Measurements from ENCODE around the gene SIGLEC1.

The SIGLEC1 gene

GRCh38 chr20:3744806-3745685, 32.6 kb upstream of the SIGLEC1 start:
- no peak for DNase-seq (ENCODE audit: low read depth, low spot score)

DNA sequence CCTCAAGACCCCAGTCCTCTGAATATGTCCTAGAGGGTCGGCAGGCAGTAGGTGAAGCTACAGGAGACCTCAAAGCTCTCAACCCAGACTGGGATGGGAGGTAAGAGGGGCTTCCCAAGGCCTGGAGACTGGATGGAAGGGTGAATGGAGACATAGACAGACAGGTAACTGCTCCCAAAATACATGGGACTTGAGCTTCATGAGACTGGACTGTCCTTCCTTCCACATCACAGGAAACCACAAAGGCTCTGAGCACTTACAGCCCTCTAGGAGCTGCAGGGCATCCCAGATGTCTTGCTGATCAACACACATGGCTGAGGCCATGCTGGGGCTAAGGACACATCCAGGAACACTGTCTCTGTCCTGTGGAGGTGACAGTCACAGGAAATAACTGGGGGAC, 31.6 kb upstream of the SIGLEC1 start:
- no peak for DNase-seq (ENCODE audit: low read depth, low spot score)

GRCh38 chr20:3743251-3743650, 30.9 kb upstream of the SIGLEC1 start:
- no peak for DNase-seq (ENCODE audit: low read depth, low spot score)

GRCh38 chr20:3741836-3742458, 29.5 kb upstream of the SIGLEC1 start:
- DNase-seq (ENCODE audit: low read depth, low spot score), result no peak

- no peak for DNase-seq (ENCODE audit: low read depth, low spot score)
Measured at GRCh38 chr20:3740615-3741301, 28.4 kb upstream of the SIGLEC1 start.

GRCh38 chr20:3739926-3740451, 27.6 kb upstream of the SIGLEC1 start:
- no peak for DNase-seq (ENCODE audit: low read depth, low spot score)

- DNase-seq (ENCODE audit: low read depth, low spot score), result no peak
Measured at GRCh38 chr20:3739054-3739925, 26.9 kb upstream of the SIGLEC1 start.

DNA sequence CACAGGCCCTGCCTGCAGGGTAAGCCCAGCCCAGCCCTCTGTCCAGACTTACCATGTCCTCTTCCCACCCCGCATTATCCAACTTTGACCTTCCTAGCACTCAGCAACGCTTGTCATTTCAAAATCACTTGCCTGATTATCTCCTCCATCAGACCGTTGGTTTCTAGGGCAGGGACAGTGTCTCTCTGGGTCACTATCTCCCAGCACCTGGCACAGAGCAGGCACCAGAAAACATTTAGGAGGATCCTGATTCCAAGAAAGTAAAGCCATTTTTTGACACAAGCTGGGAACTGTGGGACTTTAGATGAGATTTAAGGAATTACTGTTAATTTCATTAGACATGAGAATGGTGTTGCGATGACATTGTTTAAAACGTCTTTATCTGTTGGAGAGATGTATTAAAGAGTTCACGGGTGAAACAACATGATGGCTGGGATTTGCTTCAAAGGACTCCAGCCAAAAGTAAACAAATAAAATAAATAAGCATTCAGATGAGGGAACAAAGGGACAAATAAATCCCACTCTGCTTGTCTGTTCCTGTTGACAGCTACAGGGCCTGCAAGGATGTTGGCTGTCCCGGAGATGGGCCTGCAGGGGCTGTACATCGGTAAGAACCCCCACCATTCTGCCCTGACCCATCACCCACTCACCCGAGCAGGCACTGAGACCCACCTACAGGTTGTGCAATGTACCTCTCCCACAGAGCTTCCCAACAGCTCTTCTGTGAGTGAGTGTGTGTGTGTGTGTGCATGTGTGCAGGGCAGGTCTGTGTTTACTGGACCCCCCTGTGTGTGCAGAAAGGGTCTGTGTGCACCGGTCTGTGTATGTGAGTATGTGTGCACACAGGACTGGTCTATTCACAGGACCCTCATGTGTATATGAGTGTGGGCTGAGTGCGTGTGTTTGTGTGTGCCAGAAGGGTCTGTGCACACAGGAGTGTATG, 26.0 kb upstream of the SIGLEC1 start:
- no peak for DNase-seq (ENCODE audit: low read depth, low spot score)

DNA sequence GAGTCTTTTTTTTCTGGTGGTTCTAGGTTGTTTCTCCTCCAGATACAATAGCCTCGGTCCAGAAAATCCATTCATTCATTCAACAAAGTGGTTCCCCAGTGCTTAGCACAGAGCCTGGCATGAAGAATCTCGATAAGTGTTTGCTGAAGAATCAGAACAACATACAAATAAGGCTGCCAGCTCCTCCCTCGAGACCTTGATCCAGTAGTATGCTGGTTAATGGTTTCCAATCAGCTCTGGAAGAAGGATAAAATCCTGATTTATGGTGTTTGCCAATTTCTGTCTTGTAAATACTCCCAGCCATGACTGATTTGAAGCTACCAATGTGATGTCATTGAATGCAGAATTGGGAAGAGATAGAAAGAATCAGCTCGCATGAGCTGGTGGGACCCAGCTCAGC, 23.4 kb upstream of the SIGLEC1 start:
- no peak for DNase-seq (ENCODE audit: low read depth, low spot score)

- DNase-seq (ENCODE audit: low read depth, low spot score), result no peak
Measured at GRCh38 chr20:3734111-3734843, 21.9 kb upstream of the SIGLEC1 start.

- DNase-seq (ENCODE audit: low read depth, low spot score), result no peak
Measured at GRCh38 chr20:3733119-3733995, 21.0 kb upstream of the SIGLEC1 start.

DNA sequence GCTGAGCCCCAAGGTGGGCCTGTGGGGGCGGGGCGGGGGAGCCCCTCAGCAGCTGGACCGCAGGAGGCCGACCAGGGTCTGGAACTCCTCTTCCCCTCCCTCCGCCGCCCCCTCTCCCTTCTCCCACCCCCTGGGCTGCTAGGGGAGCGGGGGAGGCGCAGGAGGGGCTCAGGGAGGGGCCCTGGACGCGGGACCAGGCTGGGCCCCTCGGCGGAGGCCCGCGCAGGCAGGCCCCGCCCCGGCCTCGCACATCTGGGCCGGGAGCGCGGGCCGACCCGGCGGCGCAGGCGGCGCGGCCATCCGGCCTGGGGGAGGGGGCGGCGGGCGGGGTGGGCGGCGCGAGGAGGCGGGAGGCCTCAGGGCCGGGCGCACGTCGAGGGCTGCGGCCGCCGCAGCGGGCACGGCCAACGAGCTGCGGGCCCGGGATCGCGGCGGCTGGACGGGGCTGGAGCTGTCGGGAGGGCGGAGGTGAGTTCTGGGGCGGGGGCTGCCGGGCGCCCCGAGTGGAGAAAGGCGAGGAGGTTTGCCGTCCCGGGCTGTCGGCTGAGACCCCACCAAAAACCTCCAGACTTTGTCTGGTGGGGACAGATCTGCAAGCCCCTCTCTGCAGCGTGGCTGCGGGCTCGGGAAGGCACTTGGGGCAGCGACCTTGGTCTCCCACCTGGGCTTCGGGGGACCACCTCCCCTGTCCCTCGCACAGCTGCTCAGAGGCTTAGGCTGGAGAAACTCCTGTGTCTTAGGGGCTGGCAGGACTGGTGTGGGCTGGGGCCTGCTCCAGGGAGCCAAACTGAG, 20.1 kb upstream of the SIGLEC1 start, which contains the start of gene HSPA12B:
HSPA12B (plus strand) TSS at position 359 of the 792 bp plus-strand sequence. CDS start 5,990 bp downstream, outside the sequence.
- no peak for DNase-seq (ENCODE audit: low read depth, low spot score)

GRCh38 chr20:3731944-3732326, 19.5 kb upstream of the SIGLEC1 start:
- no peak for DNase-seq (ENCODE audit: low read depth, low spot score)

- DNase-seq (ENCODE audit: low read depth, low spot score), result no peak
Measured at GRCh38 chr20:3730803-3731672, 18.6 kb upstream of the SIGLEC1 start.

DNA sequence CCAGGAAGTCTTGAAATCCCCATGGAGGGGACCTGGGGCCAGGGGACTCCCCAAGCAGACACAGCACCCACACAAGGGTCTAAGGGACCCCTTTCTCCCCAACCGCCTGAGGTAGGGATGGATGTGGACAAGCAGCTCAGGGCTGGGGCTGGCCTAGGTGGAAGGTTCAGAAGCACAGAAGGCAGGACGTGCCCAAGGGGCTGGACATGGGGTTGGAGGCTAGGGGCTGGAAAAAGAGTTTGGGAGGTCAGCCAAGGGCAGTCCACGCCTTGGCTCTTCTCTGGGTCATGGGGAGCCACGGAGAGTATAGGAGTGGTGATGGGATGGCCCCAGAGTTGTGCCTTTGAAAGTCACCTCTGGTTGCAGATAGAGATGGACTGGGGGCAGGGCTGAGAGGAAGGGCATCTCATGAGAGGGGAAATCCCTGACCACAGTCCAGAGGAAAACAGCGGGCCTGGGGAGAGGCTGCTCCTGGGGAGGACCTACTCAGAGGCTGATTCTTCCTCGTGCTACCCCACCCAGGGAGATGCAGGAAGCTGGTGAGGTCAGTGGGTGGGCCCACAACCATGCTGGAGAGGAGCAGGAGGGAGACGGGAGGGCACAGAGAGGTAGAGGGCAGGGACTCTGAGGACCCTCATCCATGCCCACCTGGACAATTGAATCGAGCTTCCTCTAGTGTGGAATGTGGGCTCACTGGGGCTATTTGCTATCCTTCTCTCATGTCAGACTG, 17.6 kb upstream of the SIGLEC1 start:
- DNase-seq (ENCODE audit: low read depth, low spot score), result no peak

GRCh38 chr20:3729378-3729777, 17.0 kb upstream of the SIGLEC1 start:
- no peak for DNase-seq (ENCODE audit: low read depth, low spot score)
